ENCODE measurements around the gene SMTN. TPM values are rescaled to one million over a fixed set of nuclear protein-coding genes. Genes with fewer than 3 reads are reported as not detected.
A peak's percentile ranks its signal among the peaks of the same experiment; 100 is the strongest.

Gene SMTN
- total and polyA plus RNA-seq, 9 of the 15 experiments (the other 6 are each of a cell fraction or from before 2014, with no cell fraction given) = 2.5 to 41.1 (median 16.1) TPM

DNA sequence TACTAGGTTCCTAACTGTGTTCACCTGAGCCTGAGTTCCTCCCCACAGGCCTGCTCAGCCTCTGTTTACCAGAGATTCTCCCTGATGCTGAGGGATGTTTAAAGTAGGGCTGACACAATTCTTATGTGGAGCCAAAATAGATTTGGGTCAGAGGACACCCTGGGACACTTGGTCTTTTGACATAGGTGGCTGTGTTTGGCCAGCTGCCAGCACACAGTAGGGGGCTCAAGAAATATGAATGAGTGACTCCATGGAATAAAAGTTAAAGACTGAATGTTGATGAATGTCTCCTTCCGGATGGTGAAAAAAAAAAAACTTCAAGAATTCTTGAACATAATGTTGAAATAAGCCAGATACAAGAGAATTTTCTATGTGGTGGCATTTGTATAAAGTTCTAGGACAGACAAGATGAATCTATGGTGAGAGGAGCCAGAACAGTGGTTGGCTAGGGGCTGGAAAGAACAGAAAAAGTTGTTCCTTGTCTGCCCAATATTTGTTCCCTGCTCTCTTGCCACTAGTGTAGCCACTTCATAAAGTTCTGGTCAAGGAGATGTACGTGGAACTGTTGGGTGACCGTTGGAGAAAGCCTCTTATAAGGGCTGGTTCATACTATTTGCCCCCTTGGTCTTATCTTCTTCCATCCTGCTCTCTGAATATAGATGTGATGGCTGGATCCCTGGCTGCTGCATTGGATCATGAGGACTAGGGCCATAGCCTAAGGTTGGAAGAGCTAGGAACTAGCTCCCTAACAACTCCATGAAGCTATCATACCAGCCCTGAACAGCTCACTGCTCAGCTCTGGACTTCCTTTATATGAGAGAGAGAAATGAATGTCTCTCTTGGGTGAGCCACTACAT lies 40.3 kb upstream of the SMTN start (continued):
- 0 out of 2 replicates have a peak, but pooled peaks have one; percentile 48 for TF ChIP-seq BCOR (IDR thresholded peaks at IDR 0.05)
- peak; percentile 93 for TF ChIP-seq RBM25 (IDR thresholded peaks at IDR 0.05; ENCODE audit: low read depth, low read length, severe bottlenecking)

DNA sequence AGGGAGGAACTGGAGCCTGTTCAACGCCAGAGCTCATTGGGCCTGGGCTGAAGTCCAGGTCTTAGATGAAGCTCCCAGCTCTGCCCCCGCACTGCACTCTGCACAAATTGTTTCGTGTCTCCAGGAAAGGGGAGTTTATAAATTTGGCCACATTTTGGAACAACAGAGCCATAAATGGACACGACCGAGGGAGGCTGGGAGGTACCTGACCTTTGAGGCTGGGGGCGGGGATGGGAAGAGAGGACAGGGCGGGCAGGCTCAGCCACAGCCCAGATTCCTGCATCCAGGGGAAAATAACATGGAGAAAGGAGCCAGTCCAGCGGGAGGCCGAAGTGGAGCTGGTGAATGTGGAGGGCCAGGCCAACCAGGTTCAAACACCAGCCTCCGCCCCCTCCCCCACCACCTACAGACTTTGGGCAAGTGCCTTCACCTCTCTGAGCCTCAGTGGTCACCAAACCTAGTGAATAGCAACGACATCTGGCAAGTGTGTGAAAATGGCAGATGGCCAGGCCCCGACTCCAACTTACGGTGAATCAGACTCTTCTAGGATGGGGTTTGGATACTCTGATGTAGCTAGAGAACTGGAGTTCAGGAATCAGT lies 36.8 kb upstream of the SMTN start:
- POLR2A ChIA-PET = no interaction called here
- no TSS peak for BruUV-seq (replicated peaks)

More for the DNA sequence above, 36.8 kb upstream of the SMTN start:
- Histone ChIP-seq H3K4me1 (replicated peaks in 1 of 2; ENCODE audit: control insufficient read depth in 2 of 2, insufficient read depth in 2 of 2, low read length in 2 of 2) (peaks cover 7 to 9% of the 10 kb centered on the region in 2 experiments; a peak in 3 of 5 replicates), H3K9me3 (replicated peaks; ENCODE audit: control insufficient read depth, insufficient read depth, low read depth, low read length) (no peaks in the 10 kb centered on the region; the same call in 1 of the 2 replicates), H3K36me3 (ENCODE audit: control insufficient read depth, insufficient read depth, low read length) (no peaks in the 10 kb centered on the region), H3K4me2 (ENCODE audit: insufficient read depth, low read length) (no peak overlapping the region), H3K79me2 (ENCODE audit: control insufficient read depth, insufficient read depth, low read length) (no peaks in the 10 kb centered on the region), H3K9me1 (ENCODE audit: control insufficient read depth, insufficient read depth, low read length) (no peaks in the 10 kb centered on the region), H3K9ac (ENCODE audit: insufficient read depth in 1 of 2, low read depth in 2 of 2, low read length in 2 of 2) (peak overlapping the region in 1 of 2 experiments; percentile 52; a peak in 1 of 4 replicates), H3K4me3 (no peak overlapping the region), H3K27ac (ENCODE audit: extremely low read depth, low read depth, low read length) (no peak overlapping the region), H3K27me3 (ENCODE audit: control insufficient read depth in 2 of 2, insufficient read depth in 2 of 2, low read length in 2 of 2) (no peaks in the 10 kb centered on the region), H2AFZ (ENCODE audit: low read depth, low read length) (peak overlapping the region; percentile 19; the same call in 1 of the 2 replicates), H4K20me1 (replicated peaks; ENCODE audit: control insufficient read depth, insufficient read depth, low read length) (no peaks in the 10 kb centered on the region)
- WGBS (ENCODE audit: insufficient coverage, low coverage, missing lambda C conversion rate) = 55% methylated on average over 9 of the region's 13 CpGs
- ATAC-seq (no peak), DNase-seq (ENCODE audit: extremely low read depth in 1 of 4, low spot score in 3 of 4) (no peak), FAIRE-seq (no peak)
- intact Hi-C loops (cut with micrococcal nuclease) (no loop called here), in situ Hi-C loops (cut with MboI) (no loop called here)
- TF ChIP-seq, protein P1, sequence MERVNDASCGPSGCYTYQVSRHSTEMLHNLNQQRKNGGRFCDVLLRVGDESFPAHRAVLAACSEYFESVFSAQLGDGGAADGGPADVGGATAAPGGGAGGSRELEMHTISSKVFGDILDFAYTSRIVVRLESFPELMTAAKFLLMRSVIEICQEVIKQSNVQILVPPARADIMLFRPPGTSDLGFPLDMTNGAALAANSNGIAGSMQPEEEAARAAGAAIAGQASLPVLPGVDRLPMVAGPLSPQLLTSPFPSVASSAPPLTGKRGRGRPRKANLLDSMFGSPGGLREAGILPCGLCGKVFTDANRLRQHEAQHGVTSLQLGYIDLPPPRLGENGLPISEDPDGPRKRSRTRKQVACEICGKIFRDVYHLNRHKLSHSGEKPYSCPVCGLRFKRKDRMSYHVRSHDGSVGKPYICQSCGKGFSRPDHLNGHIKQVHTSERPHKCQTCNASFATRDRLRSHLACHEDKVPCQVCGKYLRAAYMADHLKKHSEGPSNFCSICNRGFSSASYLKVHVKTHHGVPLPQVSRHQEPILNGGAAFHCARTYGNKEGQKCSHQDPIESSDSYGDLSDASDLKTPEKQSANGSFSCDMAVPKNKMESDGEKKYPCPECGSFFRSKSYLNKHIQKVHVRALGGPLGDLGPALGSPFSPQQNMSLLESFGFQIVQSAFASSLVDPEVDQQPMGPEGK (CRISPR knock-in tag; IDR thresholded peaks at IDR 0.05; ENCODE audit: borderline replicate concordance) = no peak
- TF ChIP-seq CHD1 (IDR thresholded peaks at IDR 0.05; ENCODE audit: low read length) = no peak
- CTCF ChIA-PET (ENCODE audit: low intra/inter-chr PET ratio) = no interaction called here

All from K562 (cell line).